Right cardiac atrium (tissue), 5 donors: Measurements from ENCODE around the gene SPTBN5. TPM values are rescaled to one million over a fixed set of nuclear protein-coding genes. Genes with fewer than 3 reads are reported as not detected.

ENCODE experiments used
- ATAC-seq, 2 donors: fragments of 200-7000 bp; cut with Tn5 transposase; one replicate each; pipeline versions ENCODE4 v1.8.0 to v1.9.1; 2020; ENCODE audit warnings: moderate library complexity in 2 of 2, mild to moderate bottlenecking in 1 of 2
- DNase-seq, 3 donors: peaks; one replicate each; pipeline ENCODE4 v3.0.0-alpha.2; 2020
- H3K27ac ChIP-seq: one replicate; pipeline ENCODE4 v1.5.1; 2013; ENCODE audit warnings: mild to moderate bottlenecking, low read length, control low read depth, moderate library complexity
- H3K27me3 ChIP-seq: one replicate; pipeline ENCODE4 v1.6.1; 2013; ENCODE audit not compliant: control insufficient read depth, insufficient read depth
- H3K4me1 ChIP-seq: one replicate; pipeline ENCODE4 v1.6.1; 2013; ENCODE audit warnings: low read length; ENCODE audit not compliant: control insufficient read depth, insufficient read depth
- H3K4me3 ChIP-seq: one replicate; pipeline ENCODE4 v1.5.1; 2013; ENCODE audit warnings: low read length, control low read depth
- H3K9me3 ChIP-seq: one replicate; pipeline ENCODE4 v1.6.1; 2013; ENCODE audit warnings: low read length; ENCODE audit not compliant: control insufficient read depth
- WGBS: extraction: QIAGEN DNeasy Blood & Tissue Kit; methylation state at CpG from one replicate; pipeline ENCODE4 v1.1.7; 2013; 5-methylcytosine and 5-hydroxymethylcytosine counted together
- intact Hi-C, 4 donors: fragments of 100-400 bp; cut with DNase I; formaldehyde crosslinking; loops; one replicate each; pipeline versions ENCODE4 v1.11.0 to v1.14.0; 2022 to 2023
- microRNA-seq, 2 donors: library from miRNA; unstranded; fragments of <30 nt; microRNA quantifications; one replicate each; pipeline ENCODE4 v1.2.0, GENCODE V29; 2020 to 2021
- polyA plus RNA-seq: library from polyadenylated mRNA; stranded (reverse); fragments of 200-250 nt; gene quantifications from one replicate; pipeline ENCODE4 v1.2.3, GENCODE V29; 2013
- total RNA-seq, 4 donors: library from RNA; stranded (reverse); fragmentation: NEBNext Ultra II Directional; extraction: Animal tissue kit (Norgen Biotek cat#: 25700); gene quantifications; one replicate each; pipeline ENCODE4 v1.2.1, GENCODE V29; 2021
- donor health status: healthy with polysubstance abuse.
- donor health status: DM: no; HTN: yes; CAD: no.
- donor health status: DM: no; HTN: no; CAD: no.
- donor health status: DM: no; HTN: yes; CAD: no; lungs with severe emphysema.
- donor health status: DM: yes; HTN: yes; CAD: no.

SPTBN5 gene
- total and polyA plus RNA-seq, 5 donors, result 1.7 to 4.3 (median 3.6) TPM

DNA sequence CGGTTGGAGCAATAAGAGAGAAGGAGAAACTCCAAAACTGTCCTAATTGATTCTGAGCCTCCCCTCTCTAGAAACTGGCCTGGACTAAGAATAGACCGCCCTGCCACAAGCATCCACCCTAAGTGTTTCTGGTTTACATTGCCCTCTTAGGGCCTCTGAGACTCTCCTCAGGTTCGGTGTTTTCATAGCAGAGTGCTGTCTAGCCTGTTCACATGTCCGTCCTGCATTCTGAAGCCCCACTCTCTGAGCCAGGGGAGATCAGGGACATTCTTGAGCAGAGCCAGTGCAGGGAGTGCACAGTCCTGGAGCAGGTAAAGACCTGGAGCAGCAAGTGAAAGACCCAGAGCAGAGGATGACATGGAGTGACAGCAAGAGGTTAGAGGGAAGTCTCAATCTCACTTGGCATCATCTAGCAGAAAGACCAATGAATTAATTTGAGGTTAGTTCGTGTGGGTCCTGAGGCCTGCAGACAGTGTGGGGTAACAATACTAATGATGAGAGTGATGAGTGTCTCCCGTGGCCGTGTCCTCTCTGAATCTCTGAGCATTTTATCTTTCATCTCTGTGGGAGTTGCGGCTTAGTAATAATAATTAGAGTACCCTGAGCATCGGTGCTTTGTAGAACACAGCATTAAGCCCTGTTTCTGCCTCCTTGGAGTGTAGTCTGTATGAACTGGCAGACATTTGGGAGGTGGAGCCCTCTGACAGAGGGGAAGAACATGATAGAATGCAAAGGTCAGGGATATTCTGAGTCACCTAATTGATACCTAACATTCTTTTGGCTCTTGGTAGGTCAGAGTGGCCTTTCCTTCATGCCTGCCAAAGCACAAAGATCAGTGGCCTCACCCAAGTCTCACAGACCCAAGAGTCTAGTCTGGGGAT lies 95.0 kb downstream of the SPTBN5 start:
- intact Hi-C loops, result no loop called here
- DNase-seq (no peak), ATAC-seq (peak in 1 of 2 donors; percentile 56)
- Histone ChIP-seq H3K27ac (no peak overlapping the region), H3K9me3 (no peaks in the 10 kb centered on the region), H3K27me3 (no peaks in the 10 kb centered on the region), H3K4me3 (no peak overlapping the region), H3K4me1 (peaks cover 5% of the 10 kb centered on the region)
- 76% methylated on average over 9 of the region's 9 CpGs for WGBS

Small RNA genes within 50 kb of the gene (microRNA-seq; reads per million reads assigned to microRNA genes)
- gene MIR4310, result 0 reads per million in 2 donors

Other genes with a start within 250 kb of the SPTBN5 start
- gene MGA, start 233.6 kb downstream of the SPTBN5 start, total RNA-seq, result 10 to 100 TPM; 33.6 to 39.2 (median 36.6) TPM
- gene MGA, start 233.6 kb downstream of the SPTBN5 start, polyA plus RNA-seq, result 4.2 TPM
- gene MAPKBP1, start 119.6 kb downstream of the SPTBN5 start, total RNA-seq, result 10 to 100 TPM; 16.0 to 20.4 (median 19.2) TPM
- 11.2 TPM for gene MAPKBP1, start 119.6 kb downstream of the SPTBN5 start, polyA plus RNA-seq
- 10 to 100 TPM in 3 of 4 donors, 1 to 10 TPM in 1; 8.5 to 17.2 (median 16.2) TPM for gene JMJD7, start 66.0 kb downstream of the SPTBN5 start, total RNA-seq
- 16.5 TPM for gene JMJD7, start 66.0 kb downstream of the SPTBN5 start, polyA plus RNA-seq
- 1 to 10 TPM; 1.8 to 7.1 (median 5.8) TPM for gene PLA2G4B, start 55.2 kb downstream of the SPTBN5 start, total RNA-seq
- gene PLA2G4B, start 55.2 kb downstream of the SPTBN5 start, polyA plus RNA-seq, result 3.9 TPM
- gene EHD4, start 78.5 kb upstream of the SPTBN5 start, total RNA-seq, result 10 to 100 TPM; 31.7 to 37.4 (median 35.3) TPM
- gene EHD4, start 78.5 kb upstream of the SPTBN5 start, polyA plus RNA-seq, result 26.3 TPM
- gene PLA2G4E, start 127.0 kb upstream of the SPTBN5 start, total RNA-seq, result under 1 TPM; 0.06 to 0.26 (median 0.13) TPM
- 0.07 TPM for gene PLA2G4E, start 127.0 kb upstream of the SPTBN5 start, polyA plus RNA-seq
- not detected for gene PLA2G4D, start 200.5 kb upstream of the SPTBN5 start, total RNA-seq
- gene PLA2G4D, start 200.5 kb upstream of the SPTBN5 start, polyA plus RNA-seq, result not detected